ENCODE data around the gene TAS1R1.

The TAS1R1 gene

DNA sequence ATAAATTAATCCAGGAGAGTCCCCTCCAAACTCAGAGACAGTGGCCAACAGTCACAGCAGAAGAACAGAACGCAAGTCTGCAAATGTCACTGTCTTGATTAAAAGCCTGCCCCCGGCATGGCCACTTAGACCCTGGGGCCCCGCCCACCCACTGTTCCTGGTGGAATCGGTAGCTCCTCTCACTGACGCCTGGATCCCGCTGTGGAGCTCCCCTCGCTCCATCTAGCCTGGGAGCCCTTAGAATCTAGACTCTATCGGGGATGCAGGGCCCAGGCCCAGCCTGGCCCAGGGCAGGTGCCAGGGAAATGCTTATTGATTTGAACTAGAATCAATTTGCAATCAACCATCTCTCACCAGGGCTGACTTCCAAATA is 42.2 kb upstream of the TAS1R1 start:
- no peak for FAIRE-seq
- no peak for DNase-seq (ENCODE audit: insufficient read length, low spot score)
- TF ChIP-seq, protein P1, sequence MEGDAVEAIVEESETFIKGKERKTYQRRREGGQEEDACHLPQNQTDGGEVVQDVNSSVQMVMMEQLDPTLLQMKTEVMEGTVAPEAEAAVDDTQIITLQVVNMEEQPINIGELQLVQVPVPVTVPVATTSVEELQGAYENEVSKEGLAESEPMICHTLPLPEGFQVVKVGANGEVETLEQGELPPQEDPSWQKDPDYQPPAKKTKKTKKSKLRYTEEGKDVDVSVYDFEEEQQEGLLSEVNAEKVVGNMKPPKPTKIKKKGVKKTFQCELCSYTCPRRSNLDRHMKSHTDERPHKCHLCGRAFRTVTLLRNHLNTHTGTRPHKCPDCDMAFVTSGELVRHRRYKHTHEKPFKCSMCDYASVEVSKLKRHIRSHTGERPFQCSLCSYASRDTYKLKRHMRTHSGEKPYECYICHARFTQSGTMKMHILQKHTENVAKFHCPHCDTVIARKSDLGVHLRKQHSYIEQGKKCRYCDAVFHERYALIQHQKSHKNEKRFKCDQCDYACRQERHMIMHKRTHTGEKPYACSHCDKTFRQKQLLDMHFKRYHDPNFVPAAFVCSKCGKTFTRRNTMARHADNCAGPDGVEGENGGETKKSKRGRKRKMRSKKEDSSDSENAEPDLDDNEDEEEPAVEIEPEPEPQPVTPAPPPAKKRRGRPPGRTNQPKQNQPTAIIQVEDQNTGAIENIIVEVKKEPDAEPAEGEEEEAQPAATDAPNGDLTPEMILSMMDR (IDR thresholded peaks at IDR 0.05; ENCODE audit: insufficient read depth, missing control alignments): no peak

DNA sequence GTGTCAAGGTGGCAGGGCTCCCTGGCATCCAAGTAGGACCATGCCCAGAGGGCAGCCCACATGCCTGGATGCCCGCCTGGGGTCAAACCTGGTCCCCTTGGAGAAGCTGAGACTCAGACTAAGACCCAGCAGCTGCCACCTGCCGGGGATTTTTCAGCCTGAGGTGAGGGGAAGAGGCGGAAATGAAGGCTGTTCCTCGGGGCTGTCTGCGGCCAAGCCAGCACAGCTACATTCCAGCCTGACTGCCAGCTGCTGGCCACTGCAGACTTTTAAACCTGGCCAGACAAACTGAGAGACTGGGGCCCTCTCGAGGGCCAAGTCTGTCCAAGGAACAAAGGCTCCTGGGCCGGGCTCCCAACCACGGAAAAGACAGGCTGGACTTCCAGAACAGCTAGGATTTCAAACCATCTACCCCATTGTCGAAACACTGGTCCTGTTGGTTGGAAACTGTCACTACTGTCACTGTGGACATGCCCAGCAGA is 41.7 kb upstream of the TAS1R1 start:
- TF ChIP-seq, protein P1 (IDR thresholded peaks at IDR 0.05; ENCODE audit: insufficient read depth, missing control alignments): no peak
- DNase-seq (ENCODE audit: insufficient read length, low spot score): no peak
- no peak for FAIRE-seq

DNA sequence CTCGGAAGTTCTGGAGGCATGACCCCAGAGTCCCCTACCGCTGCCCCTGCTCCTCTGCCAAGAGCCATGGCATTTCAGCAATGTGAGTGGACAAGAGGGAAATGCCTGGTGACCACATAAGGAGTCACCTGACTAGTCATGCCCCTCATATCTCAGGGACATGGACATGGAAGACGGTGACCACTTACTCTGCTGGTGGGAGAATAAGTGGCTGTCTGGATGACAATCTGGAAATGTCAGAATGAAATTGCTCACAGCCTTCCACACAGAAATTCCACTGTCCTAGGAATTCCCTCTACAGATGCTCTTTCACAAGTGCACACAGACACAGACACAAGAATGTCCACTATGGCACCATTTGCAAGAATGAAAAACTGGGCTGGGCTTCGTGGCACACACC is 39.3 kb upstream of the TAS1R1 start:
- no peak for FAIRE-seq
- DNase-seq (ENCODE audit: insufficient read length, low spot score): no peak

DNA sequence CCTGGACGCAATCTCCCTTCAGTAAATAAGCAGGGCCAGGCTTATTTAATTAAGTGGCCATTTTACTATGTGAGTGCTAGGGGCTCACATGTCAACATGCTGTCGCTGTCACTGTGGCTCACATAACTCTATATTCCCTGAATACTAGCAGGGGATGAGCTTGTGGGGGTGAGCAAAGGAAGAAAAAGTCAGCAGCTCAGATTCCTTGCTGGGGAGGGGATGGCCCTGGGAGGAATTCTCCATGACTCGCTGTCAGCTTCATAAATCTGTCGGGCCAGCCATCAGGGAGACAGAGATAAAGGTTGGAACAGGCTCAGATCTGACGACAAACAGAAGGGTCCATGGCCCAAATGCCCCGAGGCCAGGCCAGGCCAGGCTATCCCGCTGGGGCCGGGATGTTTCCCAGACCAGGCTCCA is 37.7 kb upstream of the TAS1R1 start:
- no peak for FAIRE-seq
- TF ChIP-seq, protein P1 (IDR thresholded peaks at IDR 0.05; ENCODE audit: insufficient read depth, missing control alignments): no peak
- DNase-seq (ENCODE audit: insufficient read length, low spot score): no peak

More for the DNA sequence above, 39.3 kb upstream of the TAS1R1 start:
- TF ChIP-seq, protein P1 (IDR thresholded peaks at IDR 0.05; ENCODE audit: insufficient read depth, missing control alignments): no peak

DNA sequence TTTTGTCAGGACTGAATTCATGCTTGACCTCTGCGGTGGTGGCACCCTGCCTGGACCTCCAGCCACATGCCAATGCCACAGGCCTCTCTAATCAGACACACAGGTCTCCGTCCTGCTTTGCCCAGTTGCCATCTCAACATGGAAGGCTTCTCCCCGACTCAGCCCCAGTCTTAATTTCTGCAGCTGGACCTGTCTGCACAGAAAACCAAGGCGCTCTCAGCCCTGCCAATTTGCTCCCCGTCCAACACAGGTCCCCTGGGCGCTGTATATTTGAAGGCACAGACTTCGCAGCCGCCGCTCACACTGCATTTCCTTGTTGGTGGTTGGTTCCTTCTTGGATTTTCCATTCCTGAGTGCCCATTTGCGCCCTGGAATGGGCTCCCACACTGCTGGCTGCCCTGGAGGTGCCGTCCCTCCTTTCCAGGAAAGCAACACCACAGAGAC is 35.6 kb upstream of the TAS1R1 start:
- FAIRE-seq (no peak), DNase-seq (ENCODE audit: insufficient read length, low spot score) (no peak)
- TF ChIP-seq, protein P1 (IDR thresholded peaks at IDR 0.05; ENCODE audit: insufficient read depth, missing control alignments): no peak

DNA sequence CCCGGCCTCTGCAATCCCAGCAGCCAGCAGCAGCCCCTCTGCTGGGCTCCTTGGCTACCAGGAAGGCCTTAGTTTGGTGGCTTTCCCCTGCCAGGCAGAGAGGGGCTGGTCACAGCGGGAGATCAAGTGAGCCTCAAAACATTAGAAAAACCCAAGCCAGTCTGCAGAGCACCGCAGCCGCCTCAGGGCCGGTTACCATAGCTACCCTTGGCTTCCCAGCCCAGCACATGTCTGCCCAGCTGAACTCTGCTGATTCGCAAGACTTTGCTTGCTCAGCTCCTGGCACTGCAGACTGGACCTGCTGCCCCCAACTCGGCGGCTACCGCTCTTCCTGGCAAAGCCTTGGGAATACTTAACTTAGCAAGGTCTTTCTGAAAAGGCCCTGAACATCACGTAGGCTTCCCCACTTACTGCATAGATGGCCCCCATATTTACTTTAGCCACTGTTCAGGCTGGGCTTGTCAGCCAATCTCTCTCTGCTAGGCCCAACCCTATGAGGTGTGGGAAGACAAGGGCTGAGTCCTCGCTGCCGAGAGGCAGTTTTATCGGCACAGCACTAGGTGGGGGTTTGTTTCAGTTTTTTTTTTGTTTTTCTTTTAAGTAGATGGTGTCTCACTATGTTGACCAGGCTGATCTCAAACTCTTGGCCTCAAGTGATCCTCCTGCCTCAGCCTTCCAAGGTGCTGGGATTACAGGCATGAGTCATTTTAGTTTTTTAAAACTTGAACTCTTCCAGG is 35.0 kb upstream of the TAS1R1 start:
- TF ChIP-seq, protein P1 (IDR thresholded peaks at IDR 0.05; ENCODE audit: insufficient read depth, missing control alignments): no peak
- FAIRE-seq: no peak
- no peak for DNase-seq (ENCODE audit: insufficient read length, low spot score)

DNA sequence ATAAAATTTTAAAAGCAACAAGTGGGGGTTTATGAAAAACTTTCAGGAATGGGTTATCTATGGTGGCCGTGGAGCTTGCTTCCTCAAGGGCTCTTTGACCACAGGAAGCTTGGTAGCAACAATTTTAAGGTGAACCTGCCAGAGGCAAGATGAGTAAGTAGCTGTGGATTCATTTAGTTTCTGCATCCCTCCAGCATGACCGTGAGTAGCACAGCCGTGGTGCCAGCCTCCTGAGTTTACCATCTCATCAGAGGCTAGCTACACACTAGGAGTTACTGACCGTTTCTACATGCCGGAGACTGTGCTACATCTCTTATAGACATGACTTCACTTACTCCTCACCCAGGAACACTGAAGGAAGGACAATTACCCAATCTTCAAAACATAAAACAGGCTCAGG is 33.6 kb upstream of the TAS1R1 start:
- no peak for DNase-seq (ENCODE audit: insufficient read length, low spot score)
- FAIRE-seq: no peak
- TF ChIP-seq, protein P1 (IDR thresholded peaks at IDR 0.05; ENCODE audit: insufficient read depth, missing control alignments): no peak

Measured in D721Med (cell line).